HG02571 (cell line): ENCODE measurements around the gene KRTAP5-4.
"Not testable (repeated sequence)": the region's sequence is repeated elsewhere in the genome, so short reads cannot be mapped to it uniquely, and the experiment has no call there.

ENCODE experiments used
- ATAC-seq: cut with Tn5 transposase; IDR thresholded peaks from one replicate; pipeline ENCODE4 v1.9.1; 2021; ENCODE audit warnings: mild to moderate bottlenecking, moderate library complexity; ENCODE audit not compliant: unreplicated experiment

KRTAP5-4 gene, protein sequence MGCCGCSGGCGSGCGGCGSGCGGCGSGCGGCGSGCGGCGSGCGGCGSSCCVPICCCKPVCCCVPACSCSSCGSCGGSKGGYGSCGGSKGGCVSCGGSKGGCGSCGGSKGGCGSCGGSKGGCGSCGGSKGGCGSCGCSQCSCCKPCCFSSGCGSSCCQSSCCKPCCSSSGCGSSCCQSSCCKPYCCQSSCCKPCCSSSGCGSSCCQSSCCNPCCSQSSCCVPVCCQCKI

DNA sequence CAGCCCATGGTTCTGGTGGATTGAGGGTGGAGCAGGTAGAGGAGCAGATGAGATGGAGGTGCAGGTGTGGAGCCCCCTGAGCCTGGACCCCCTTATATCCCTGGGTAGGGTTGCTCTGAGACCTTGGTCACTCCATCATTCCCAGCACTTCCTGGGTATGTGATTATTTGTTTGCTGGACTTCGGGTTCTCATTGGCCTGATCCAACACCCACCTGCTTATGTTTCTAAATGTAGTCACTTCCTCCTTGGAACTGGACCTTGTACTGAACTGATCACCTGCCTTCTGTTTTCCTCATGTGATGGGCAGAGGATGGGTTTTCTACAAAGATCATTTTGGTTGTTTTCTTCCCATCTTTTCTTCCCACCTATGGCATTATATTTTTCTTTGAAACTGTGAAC is at the start of gene KRTAP5-4:
TSS of gene KRTAP5-4 (minus strand) at position 53 of the 400 bp plus-strand sequence. CDS start at position 8, 45 bp downstream.
- ATAC-seq: no peak

DNA sequence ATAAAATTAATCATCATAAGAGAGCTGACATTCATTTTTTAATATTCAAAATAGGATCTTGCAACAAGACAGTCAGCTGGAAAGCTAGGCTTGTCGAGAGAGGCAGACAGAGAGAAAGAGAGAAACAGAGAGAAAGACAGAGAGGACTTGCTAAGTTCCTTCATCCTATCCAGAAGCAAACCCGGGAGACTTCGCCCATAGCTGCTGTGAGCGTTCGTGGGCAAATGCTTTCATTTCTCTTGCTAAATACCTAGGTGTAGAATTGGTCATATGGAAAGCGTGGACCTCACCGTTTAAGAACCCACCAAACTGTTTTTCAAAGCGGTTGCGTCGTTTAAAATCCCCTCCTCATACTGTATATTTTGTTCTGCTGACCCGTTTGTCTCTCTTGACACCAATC is 49.7 kb upstream of the KRTAP5-4 start:
- no peak for ATAC-seq

DNA sequence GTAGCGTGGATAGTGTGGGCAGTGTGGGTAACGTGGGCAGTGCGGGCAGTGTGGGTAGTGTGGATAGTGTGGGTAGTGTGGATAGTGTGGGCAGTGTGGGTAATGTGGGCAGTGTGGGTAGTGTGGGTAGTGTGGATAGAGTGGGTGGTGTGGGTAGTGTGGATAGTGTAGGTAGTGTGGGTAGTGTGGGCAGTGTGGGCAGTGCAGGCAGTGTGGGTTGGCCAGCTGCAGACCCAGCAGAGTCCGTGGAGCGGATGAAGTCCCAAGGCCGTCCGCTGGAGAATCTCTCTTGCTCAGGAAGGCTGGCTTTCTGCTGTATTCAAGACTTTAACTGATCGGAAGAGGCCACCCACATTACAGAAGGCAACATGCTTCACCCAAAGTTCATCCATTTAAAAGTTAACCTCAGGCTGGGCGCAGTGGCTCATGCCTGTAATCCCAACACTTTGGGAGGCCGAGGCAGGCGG is 49.0 kb upstream of the KRTAP5-4 start:
- no peak for ATAC-seq

DNA sequence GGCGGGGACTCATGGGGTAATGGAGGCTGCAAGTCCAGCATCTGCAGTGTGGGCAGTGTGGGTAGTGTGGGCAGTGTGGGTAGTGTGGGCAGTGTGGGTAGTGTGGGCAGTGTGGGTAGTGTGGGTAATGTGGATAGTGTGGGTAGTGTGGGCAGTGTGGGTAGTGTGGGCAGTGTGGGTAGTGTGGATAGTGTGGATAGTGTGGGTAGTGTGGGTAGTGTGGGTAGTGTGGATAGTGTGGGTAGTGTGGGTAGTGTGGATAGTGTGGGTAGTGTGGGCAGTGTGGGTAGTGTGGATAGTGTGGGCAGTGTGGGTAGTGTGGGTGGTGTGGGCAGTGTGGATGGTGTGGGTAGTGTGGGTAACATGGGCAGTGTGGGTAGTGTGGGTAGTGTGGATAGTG is 48.5 kb upstream of the KRTAP5-4 start:
- ATAC-seq: not testable (repeated sequence)

DNA sequence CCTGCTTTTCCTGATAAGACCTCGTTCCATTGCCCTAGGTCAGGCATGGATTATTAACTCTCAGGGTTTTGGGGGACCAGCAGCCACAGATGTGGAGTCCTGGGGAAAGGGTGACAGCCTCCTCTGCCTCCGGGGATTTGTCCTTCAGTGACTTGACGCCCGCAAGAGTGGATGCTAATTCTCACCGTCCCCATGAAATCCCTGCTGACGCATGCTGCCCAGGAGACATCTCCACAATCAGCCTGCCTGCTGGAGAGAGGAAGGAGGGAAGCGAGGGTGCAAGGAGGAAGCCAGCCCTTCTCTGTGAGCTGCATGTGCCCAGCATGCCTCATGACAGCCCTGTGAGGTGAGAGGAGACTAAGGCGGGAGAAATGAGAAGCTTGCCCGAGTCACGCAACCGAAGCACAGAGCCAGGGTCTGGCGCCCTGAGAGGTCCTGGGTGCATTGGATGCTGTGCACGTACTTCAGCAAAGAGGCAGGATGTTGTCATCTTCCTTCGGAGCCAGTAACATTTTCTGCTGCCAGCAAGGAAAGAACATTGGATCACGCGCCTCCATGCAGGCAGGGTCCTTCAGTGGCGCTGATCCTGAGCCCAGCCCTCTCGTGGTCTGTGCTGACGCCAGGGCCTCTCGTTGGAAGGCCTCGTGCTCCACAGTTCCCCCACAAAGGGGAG is 47.7 kb upstream of the KRTAP5-4 start:
- no peak for ATAC-seq

DNA sequence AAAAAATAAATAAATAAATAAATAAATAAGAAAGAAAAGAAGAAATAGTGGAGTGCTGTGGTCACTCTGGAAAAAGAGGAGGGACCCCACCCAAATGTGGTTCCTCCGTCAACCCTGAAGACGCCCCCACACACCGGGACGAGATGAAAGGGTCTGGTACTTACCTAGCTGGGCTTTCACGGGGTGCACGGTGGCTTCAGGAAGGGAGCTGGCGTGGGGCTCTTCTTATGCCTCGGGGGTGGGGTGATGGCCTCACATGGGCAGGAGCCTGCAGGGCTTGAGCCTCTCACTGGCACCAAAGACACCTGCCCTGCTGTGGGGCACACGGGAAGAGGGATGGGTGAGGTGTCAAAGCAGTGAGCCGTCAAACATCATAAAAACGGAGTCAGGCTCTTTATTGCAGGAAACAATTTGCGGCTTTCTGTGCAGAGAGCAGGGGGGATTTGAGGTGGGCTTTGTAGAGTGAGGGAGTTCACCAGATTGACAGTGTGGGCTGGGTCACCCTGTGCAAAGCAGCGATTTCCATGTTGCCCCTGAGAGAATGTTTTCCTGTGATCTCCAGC is 47.1 kb upstream of the KRTAP5-4 start:
- no peak for ATAC-seq

DNA sequence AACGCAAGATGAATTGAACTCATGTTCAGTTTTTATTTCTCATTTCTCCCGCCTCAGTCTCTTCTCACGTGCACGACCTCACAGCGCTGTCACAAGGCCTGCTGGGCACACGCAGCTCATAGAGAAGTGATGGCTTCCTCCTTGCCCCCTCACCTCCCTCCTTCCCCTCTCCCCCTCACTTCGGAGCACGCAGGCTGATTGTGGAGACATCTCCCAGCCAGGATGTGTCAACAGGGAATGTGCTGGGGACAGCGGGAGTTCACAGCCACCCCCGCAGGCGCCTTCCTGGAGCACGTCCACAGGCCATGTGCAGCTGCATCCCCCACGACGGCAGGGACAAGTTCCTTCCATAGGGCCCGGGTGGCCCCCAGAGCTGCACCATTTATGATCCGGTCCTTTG is 46.0 kb upstream of the KRTAP5-4 start:
- ATAC-seq: no peak

DNA sequence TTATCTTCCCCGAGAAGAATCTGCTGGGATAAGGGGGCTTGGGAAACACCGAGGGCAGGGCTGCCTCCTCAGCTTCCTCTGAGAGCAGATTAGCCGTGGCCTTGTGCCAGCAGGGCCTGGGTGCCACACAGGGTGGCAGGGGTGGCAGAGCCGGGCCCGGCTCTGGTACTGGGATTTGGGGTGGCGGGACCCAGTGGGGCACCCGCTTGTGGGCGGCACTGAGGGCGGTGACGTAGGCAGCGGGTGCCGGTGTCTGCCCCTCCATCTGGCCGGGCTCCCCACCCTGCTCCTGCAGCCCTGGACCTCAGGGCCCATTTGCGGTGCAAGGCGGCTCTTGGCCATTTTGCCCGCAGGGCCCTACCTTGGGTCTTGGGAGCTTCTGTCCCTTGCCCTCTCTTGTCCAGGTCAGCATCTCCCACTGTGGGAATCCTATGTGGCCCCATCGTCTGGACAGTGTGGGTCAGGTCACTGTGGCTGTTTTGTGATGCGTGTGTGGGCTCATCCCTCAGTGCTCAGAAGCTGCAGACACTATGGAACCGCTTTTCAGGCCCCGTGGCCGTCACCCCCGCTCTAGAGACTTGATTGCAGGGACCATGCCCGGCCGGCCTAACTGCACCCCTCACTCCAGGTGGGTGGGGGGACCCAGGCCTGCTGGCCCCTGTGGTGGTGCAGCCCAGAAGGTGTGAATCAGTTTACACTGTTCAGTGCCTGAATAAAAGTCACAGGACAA is 45.3 kb upstream of the KRTAP5-4 start:
- no peak for ATAC-seq

DNA sequence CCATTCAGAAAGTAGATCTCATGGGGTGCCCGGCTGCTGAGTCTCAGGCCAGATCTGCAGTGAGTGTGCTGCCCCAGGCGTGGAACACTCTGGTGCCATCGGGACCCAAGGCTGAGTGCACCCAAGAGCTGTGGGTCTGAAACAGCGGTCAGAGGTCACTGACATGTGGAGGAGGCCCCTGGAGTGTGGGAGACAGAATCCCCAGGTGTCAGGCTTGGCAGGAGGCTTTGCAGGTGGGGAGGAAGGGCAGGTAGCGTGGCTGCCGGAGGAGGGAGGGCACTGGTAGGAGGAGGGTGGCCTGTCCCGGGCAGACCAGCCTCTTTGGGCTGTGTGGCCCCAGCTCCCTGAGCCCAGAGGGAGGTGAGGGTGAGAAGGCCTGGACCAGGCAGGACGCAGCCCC is 43.4 kb upstream of the KRTAP5-4 start:
- no peak for ATAC-seq

DNA sequence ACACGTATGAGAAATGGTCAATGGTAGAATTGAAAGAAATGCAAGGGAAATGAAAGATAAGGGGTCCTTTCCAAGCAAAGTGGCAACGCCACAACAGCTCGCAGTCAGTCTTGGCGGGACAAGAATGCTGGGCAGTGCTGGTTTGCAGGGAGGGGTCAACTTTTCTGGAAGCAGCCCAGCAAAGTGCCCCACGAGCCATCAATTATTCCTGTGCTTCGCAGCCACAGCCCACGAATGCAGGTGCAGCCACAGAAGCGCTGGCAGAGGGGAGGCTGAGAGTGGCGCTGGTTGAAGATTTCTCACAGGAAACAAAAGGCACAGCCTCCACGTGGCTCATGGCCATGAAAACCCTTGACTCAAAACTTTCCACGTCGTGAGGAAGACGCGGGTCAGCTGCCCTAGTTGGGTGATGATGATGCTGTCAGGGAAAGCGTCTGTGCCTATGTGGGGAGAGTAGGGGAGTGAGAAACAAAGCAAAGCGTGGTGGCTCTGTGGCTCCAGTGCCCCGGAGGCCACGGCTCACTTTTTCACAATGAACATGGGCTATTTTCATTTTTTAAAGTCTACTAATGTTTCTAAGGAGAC is 40.9 kb upstream of the KRTAP5-4 start:
- ATAC-seq: not testable (repeated sequence)

DNA sequence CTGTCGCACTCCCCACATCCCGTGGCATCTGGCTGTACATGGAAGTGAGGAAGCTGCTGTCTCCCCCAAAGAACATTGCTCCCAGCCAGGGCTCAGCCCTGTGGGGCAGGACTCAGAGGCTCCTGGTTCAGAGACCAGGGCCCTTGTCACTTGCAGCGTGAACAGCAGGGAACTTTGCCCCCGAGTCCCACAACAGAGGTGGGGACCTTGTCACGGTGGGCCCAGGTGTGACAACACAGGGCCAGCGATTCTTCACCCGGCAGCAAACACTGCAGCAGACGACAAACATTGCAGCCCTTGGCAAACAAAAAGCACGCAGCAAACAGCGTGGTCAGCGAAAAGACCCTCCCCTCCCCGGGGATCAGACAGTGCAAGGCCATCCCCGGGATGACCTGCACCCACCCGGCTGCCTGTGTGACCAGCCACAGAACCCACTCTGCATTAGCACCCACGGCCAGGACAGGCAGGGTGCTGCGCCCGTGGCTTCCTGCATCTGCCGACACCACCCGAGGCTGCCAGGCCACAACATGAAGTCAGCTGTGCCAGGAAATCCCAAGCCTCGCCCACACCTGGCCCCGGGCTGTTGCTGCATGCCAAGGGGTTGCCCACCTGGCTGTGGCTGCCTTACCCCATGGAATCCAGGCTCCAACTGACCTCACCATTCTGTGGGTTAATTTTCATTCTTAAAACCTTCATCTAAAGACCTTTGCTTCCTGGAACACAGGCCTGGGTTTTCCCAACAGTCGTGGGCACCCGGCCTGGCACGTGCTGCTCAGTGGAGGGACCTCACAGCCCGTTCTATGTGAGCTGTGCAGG is 39.7 kb upstream of the KRTAP5-4 start:
- not testable (repeated sequence) for ATAC-seq

DNA sequence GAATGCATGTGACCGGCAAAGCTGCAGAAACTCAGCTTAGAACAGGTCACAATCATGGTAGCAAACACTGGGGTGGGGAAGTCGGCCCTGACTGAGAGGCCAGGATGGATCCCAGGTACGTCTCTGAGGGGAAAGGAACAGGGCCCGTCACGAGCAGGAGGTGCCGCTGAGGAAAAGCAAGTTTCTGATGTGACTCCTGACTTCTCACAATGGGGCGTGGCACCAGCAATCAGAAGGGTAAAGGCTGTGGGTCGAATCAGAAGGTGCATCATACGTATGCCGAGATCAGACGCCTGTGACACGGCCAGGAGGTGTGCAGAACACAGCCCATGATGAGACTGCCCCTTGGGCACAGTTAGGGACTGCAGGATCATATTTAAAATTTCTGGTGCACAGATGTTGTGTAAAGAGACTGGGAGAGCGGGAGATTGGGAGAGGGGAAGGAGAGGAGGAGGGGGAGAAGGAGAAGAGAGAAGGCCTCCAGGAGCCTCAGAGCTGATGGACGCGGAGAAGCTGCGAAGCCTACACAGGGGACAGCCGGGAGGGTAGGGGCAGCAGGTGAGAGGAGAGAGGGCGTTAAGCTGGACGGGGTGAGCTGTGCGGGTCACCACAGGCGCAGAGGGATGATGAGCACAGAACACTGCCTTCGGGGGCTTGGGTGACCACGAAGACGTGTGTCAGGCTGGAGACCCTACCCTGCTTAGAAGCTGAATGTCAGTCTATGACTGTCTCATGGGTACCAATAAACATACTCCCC is 38.4 kb upstream of the KRTAP5-4 start:
- ATAC-seq: no peak

DNA sequence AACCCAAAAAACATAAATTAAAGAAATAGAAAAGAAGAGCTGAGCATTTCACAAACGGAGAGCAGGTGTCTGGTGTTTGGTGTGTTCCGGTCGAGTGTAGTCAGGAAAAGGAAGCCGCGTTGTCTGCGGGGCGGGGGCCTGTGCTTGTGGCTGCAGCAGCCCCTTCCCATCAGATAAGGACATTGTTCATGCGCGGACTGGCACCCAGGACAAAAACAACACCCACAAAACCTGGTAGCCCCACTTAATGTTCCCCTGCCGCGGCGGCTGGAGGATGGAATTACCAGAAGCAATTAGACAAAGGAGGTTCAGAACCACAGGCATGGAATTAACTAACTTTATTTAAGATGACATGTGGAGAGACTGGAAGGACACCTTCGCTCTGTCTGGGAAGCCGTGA is 37.6 kb upstream of the KRTAP5-4 start:
- ATAC-seq: no peak

DNA sequence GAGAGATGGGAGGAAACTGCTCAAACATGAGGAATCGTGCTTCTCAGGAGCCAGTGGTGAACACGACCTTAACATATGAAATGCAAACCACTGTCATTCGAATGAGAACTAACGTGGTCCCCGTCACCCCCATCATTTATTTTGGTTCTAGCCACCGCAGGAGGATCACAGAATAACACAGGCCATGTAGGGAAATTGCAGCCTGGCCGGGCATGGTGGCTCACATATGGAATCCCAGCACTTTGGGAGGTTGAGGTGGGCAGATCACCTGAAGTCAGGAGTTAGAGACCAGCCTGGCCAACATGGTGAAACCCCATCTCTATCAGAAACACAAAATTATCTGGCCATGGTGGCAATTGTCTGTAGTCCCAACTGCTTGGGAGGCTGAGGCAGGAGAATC is 34.7 kb upstream of the KRTAP5-4 start:
- ATAC-seq: no peak

DNA sequence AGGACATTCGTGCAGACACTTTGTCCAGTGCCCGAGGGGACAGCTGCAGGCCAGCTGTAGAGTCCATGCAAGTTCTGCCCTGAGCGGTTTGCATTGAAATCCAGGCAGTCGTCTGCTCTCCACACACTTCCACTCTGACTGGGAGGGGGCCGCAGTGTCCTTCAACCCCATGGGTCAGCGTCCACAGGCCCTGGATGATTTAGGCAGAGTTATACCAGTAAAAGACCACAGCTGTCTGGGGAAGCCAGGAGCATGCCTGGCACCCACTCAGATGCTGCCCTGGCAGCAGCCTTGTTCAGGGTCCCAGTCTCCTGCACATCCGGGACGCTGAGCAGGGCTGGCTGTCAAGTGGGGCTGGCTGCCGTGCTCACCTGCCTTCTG is 34.1 kb upstream of the KRTAP5-4 start:
- ATAC-seq: no peak

DNA sequence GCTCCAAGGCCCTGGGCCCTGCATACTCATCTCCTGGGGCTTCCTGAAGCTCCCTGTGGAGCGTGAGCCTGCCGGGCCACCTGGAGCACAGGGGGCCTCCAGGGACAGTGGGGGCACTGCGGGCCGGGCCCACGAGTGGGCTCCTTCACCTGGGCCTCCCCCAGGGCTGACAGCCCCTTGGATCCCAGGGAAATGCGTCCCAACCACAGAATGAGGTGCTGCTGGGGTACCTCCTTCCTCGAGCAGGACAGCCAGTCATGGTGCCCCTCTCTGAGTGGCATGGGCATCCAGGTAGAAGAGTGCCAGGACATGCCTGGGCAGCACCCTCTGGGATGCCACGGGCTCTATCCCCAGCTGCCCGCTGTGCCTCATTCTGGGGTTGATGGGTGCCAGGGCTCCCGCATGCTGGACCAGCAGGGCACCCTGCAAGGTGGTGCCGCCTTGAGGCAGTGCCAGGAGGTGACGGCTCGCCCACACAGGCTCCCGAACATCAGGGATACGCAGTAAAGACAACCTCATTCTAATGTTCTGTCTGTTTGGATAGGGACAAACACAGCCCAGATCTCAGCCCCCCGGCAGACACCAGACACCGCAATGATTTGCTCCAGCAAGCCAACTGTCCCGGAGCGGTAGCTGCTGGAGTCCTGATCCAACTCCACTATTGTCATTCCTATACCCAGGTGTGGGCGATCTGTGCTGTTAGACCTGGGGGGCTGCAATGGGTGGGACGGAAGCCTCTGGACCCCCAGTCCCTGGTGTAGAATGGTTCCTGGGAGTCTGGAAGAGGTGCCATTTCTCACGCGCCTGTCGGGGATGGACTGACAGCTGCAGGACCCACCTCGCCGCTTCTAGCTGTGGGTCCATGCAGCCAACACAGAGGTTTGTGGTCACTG is 33.5 kb upstream of the KRTAP5-4 start:
- no peak for ATAC-seq

DNA sequence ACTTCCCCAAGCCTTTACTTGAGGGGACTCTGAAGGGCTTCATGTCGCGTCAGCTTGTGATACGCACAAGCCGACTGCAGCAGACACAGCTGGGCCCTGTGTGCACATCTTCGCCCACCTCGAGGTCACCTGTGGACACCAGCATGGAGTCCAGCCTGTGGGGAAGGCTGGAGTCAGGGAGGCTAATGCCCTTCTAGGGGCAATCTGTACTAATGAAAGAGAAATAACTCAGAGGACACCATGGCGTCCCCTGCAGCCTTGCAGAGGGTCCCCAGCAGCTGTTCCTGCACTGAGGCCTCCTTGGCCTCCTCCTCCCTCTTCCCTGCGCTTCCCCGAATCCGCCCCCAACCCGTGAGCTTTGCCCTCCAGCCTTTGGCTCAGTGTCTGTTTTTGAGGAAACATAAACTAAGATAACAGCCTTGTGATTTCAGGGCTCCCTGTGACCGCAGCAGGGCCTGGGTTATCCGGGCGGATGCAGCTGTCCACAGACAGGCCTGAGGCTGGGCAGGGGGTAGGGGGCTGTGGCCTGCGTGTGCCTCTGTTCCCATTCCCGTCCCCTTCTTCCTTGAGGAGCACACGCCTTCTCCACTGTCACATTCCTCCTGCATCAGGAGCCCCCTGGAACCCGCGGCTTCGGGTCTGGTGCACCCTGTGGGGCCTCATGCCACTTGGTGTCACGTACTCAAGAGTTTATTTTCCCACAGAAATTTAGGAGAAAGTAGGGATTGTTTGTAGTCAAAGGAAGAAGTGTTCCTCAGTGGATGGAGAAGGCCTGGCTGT is 32.6 kb upstream of the KRTAP5-4 start:
- ATAC-seq: no peak
